Naive B cell (primary cell): Measurements from ENCODE around the gene HASPIN. TPM values are rescaled to one million over a fixed set of nuclear protein-coding genes. Genes with fewer than 3 reads are reported as not detected.
"Not testable (repeated sequence)": the region's sequence is repeated elsewhere in the genome, so short reads cannot be mapped to it uniquely, and the experiment has no call there.

Source experiments
- ATAC-seq, 2 donors: fragments of 150-1000 bp; cut with Tn5 transposase; 2 replicates each; pipeline ENCODE4 v1.10.0; 2021; ENCODE audit warnings: low read depth in 2 of 2, mild to moderate bottlenecking in 2 of 2, moderate library complexity in 2 of 2
- DNase-seq: peaks from one replicate; pipeline ENCODE4 v3.0.0; 2022
- H3K27ac Mint-ChIP-seq, 6 donors: one replicate each; pipeline ENCODE4 v1.8.0; 2020 to 2022; ENCODE audit warnings: mild to moderate bottlenecking in 6 of 6, mixed read lengths in 6 of 6, moderate library complexity in 5 of 6, inconsistent platforms in 2 of 6
- H3K27me3 Mint-ChIP-seq, 3 donors: one replicate each; pipeline ENCODE4 v1.8.0; 2021 to 2022; ENCODE audit warnings: mixed read lengths in 3 of 3, mild to moderate bottlenecking in 1 of 3
- H3K36me3 Mint-ChIP-seq, 2 donors: one replicate each; pipeline ENCODE4 v1.8.0; 2020 to 2022; ENCODE audit warnings: mixed read lengths in 2 of 2, inconsistent platforms in 1 of 2, mild to moderate bottlenecking in 1 of 2
- H3K4me1 Mint-ChIP-seq, 3 donors: one replicate each; pipeline ENCODE4 v1.8.0; 2020 to 2022; ENCODE audit warnings: mixed read lengths in 3 of 3, inconsistent platforms in 1 of 3, mild to moderate bottlenecking in 1 of 3, moderate library complexity in 1 of 3
- H3K4me3 Mint-ChIP-seq, 8 donors: one replicate each; pipeline ENCODE4 v1.8.0; 2020 to 2022; ENCODE audit warnings: mild to moderate bottlenecking in 8 of 8, mixed read lengths in 8 of 8, moderate library complexity in 8 of 8, inconsistent platforms in 2 of 8
- H3K9me3 Mint-ChIP-seq, 7 donors: one replicate each; pipeline ENCODE4 v1.8.0; 2020 to 2022; ENCODE audit warnings: mixed read lengths in 7 of 7, mild to moderate bottlenecking in 5 of 7, inconsistent platforms in 2 of 7, moderate library complexity in 1 of 7
- polyA plus RNA-seq, 6 donors: library from polyadenylated mRNA; unstranded; fragments of 300-500 nt; fragmentation: Illumina TruSeq; gene quantifications; one replicate each; pipeline ENCODE4 v1.2.3, GENCODE V29; 2021; ENCODE audit warnings: low read depth in 6 of 6

HASPIN gene
- polyA plus RNA-seq, 6 donors from 2014 or later: 0.19 to 2.3 (median 0.74) TPM

DNA sequence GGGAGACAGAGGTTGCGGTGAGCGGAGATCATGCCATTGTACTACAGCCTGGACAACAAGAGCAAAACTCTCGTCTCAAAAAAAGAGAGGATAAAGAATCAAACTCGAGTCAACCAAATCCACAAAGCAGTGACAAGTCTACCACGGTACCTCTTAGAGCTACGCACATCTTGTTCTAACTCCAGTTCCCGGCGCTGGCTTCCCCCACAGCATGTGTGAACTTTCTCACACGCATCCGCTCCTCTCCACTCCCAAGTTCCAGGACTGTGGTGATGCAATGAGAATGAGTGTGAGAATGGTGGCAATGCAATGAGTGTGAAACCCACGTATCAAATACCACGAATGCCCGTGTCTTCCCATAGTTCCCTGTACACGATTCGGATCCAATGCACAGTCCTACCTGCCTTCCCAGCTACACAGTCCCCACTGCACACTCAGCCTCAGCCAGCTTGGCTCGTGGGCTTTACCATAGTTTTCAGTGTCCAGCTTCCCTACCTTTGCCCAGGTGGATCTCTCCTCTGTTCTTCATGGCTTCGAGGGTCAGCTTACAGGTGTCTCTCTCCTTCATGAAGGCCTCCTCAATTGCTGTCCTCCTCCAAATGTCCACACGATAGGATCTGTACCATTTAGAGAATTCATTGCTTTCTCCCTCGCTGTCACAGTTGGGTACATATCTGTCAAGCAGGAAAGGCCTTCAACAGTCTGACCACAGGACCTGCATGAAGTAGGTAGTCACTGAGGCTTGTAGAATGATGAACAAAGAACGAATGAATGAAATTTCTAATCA lies 18.6 kb upstream of the HASPIN start:
- Mint-ChIP-seq H3K27me3 (no peaks in the 10 kb centered on the region), H3K4me3 (peak overlapping the region in 1 of 8 donors; percentile 30), H3K4me1 (peaks cover 24 to 73% (median 48%) of the 10 kb centered on the region in 3 donors), H3K9me3 (peaks cover 0 to 5% (median 0%) of the 10 kb centered on the region in 7 donors), H3K27ac (peak overlapping the region in 3 of 6 donors; percentile 53 to 66 (median 57)), H3K36me3 (peaks cover 0 to 4% of the 10 kb centered on the region in 2 donors)
- no peak for ATAC-seq
- no peak for DNase-seq

DNA sequence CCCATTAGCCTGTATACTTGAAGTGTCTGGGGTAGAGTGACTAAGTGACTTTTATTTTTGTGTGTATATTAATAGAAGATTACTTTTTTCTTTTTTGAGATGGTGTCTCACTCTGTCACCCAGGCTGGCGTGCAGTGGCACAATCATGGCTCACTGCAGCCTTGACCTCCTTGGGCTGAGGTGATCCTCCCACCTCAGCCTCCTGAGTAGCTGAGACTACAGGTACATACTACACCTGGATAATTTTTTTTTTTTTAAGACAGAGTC lies 18.1 kb upstream of the HASPIN start:
- H3K4me1 Mint-ChIP-seq: peaks cover 25 to 75% (median 48%) of the 10 kb centered on the region in 3 donors

DNA sequence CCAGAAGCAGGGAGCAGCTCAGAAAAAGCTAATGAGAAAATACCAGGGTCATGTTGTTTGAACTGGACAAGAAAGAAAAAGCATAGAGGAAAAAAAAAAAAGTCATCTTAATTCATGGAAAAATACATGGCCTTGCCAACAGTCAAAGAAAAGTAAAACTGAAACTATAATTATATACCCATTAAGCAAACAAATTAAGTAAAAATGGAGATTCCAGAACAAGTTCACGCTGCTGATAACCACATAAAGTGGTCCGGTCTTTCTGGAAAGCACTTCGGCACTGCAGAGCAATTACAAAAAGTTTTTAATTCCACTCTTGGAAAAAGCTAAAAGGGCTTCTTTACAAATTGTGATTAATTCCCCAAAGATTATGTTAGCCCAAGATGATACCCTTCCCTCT lies 15.3 kb upstream of the HASPIN start:
- H3K4me1 Mint-ChIP-seq: peaks cover 39 to 80% (median 61%) of the 10 kb centered on the region in 3 donors
- no peaks in the 10 kb centered on the region for H3K27me3 Mint-ChIP-seq
- ATAC-seq: no peak
- DNase-seq: no peak
- H3K9me3 Mint-ChIP-seq: no peaks in the 10 kb centered on the region
- no peaks in the 10 kb centered on the region for H3K36me3 Mint-ChIP-seq
- peak overlapping the region in 6 of 8 donors; percentile 15 to 73 (median 44) for H3K4me3 Mint-ChIP-seq
- H3K27ac Mint-ChIP-seq: peak overlapping the region in 1 of 6 donors; percentile 53

More for the DNA sequence above, 18.1 kb upstream of the HASPIN start:
- not testable (repeated sequence) for H3K9me3 Mint-ChIP-seq, H3K27ac Mint-ChIP-seq, DNase-seq, H3K36me3 Mint-ChIP-seq, H3K27me3 Mint-ChIP-seq, ATAC-seq
- peak overlapping the region in 1 of 8 donors; percentile 30 for H3K4me3 Mint-ChIP-seq

DNA sequence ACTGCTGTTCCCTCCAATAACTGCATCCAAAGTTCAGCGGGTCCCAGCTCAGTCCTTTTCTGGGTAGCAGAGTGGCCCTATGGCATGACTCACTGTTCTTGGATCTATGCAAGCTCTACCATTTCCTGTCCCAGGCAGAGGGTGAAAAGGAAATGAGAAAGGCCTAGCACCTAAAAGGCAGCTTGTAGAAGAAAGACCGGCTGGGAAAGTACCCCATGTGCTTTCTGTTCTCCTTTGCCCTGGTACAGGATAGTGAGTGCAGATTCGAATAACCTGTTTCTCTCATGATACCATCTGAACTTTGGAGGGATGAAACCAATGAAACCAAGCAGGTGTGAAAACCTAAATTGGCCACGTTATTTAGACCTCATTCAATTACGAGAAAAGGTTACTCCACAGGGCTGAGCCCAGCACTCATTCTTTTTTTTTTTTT lies 12.7 kb upstream of the HASPIN start:
- ATAC-seq: peak; percentile 94
- peak overlapping the region; percentile 86 to 99 (median 94) for H3K27ac Mint-ChIP-seq
- H3K36me3 Mint-ChIP-seq: peaks cover 5 to 9% of the 10 kb centered on the region in 2 donors
- no peaks in the 10 kb centered on the region for H3K9me3 Mint-ChIP-seq
- H3K4me3 Mint-ChIP-seq: peak overlapping the region; percentile 70 to 91 (median 89)
- H3K4me1 Mint-ChIP-seq: peaks cover 41 to 67% (median 54%) of the 10 kb centered on the region in 3 donors
- DNase-seq: peak; percentile 91
- no peaks in the 10 kb centered on the region for H3K27me3 Mint-ChIP-seq

DNA sequence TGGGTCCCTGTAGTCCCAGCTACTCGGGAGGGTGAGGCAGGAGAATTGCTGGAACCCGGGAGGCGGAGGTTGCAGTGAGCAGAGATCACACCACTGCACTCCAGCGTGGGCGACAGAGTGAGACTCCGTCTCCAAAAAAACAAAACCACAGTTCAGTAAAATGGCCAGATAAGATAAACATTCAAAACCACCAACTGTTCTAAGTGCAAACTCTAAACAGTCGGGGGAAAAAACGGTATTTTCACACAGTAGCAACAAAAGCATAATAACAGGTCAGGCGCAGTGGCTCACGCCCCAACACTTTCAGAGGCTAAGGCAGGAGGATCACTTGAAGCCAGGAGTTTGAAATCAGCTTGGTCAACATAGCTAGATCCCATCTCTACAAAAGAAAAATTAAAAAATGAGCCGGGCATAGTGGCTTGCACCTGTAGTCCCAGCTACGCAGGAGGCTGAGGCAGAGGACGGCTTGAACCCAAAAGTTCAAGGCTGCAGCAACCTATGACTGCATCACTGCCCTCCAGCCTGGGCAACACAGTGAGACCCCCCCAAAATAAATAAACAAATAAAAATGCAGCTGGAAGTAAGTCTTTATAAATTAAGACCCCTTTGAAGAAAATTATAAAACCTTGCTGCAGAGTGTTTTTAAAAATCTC lies 10.8 kb upstream of the HASPIN start:
- Mint-ChIP-seq H3K27me3 (no peaks in the 10 kb centered on the region), H3K4me1 (peaks cover 44 to 73% (median 72%) of the 10 kb centered on the region in 3 donors), H3K9me3 (no peaks in the 10 kb centered on the region), H3K4me3 (peak overlapping the region; percentile 15 to 84 (median 60)), H3K36me3 (peaks cover 14 to 23% of the 10 kb centered on the region in 2 donors), H3K27ac (peak overlapping the region in 4 of 6 donors; percentile 71 to 97 (median 86))
- no peak for DNase-seq
- ATAC-seq: no peak

DNA sequence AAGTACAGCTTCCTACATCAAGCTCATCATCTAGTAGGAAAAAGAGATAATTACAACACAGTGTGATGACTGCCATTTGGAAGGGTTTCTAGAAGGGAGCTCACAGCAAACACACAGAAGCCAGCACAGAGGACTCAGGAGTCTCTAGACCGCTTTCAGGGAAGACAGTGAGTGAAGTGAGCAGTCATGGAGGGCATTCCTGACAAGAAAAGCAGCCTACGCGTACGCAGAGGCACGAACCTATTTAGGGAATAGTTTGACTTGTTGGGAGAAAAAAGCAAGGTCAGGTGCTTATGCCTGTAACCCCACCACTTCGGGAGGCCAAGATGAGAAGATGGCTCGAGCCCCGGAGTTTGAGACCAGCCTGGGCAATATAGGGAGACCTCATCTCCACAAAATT lies 8.4 kb upstream of the HASPIN start:
- Mint-ChIP-seq H3K36me3 (peaks cover 14 to 30% of the 10 kb centered on the region in 2 donors), H3K4me3 (peak overlapping the region in 3 of 8 donors; percentile 14 to 59 (median 40)), H3K27me3 (no peaks in the 10 kb centered on the region), H3K4me1 (peaks cover 40 to 69% (median 67%) of the 10 kb centered on the region in 3 donors), H3K27ac (peak overlapping the region in 1 of 6 donors; percentile 28), H3K9me3 (no peaks in the 10 kb centered on the region)
- no peak for DNase-seq
- ATAC-seq: no peak

DNA sequence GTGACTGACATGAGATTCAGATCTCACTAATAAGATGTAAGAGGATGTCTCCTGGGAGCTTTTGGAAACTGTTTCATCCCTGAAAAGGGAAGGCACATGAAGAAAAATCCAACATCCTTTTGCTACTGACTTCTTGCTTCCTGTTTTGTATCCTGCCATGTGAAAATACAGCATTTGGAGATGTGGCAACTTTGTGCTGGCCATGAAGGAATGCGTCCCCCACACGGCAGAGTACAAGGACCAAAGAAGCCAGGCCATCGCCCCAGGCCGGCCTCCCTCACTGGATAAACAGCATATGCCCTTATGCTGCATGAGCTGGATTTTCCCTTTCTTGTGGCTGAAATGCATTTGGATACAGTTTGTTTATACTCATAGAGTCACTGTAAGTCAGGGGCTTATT lies 5.5 kb upstream of the HASPIN start:
- Mint-ChIP-seq H3K27me3 (no peaks in the 10 kb centered on the region), H3K27ac (peak overlapping the region in 2 of 6 donors; percentile 67 to 86), H3K36me3 (peaks cover 14 to 30% of the 10 kb centered on the region in 2 donors), H3K4me1 (peaks cover 41 to 74% (median 71%) of the 10 kb centered on the region in 3 donors), H3K9me3 (no peaks in the 10 kb centered on the region), H3K4me3 (peak overlapping the region in 1 of 8 donors; percentile 50)
- DNase-seq (no peak), ATAC-seq (no peak)

DNA sequence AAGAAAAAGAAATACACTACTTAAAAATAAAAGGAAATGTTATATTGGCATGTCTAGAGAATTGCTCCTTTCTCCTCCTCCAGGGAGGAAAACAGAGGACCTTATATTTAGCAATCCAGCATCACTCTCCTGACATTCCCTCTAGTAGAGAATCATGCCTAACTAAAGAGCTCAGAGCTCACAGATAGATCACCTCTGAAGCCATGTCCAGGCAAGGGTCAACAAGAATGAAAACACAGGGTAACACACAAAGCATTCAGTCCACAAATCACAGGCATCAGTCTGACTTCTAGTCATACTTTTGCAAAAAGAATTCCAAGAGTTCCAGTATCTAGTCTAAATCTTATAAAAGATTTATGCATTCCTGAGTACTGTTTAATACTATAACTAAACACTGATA lies 4.4 kb upstream of the HASPIN start:
- peaks cover 41 to 73% (median 70%) of the 10 kb centered on the region in 3 donors for H3K4me1 Mint-ChIP-seq
- peaks cover 14 to 30% of the 10 kb centered on the region in 2 donors for H3K36me3 Mint-ChIP-seq

DNA sequence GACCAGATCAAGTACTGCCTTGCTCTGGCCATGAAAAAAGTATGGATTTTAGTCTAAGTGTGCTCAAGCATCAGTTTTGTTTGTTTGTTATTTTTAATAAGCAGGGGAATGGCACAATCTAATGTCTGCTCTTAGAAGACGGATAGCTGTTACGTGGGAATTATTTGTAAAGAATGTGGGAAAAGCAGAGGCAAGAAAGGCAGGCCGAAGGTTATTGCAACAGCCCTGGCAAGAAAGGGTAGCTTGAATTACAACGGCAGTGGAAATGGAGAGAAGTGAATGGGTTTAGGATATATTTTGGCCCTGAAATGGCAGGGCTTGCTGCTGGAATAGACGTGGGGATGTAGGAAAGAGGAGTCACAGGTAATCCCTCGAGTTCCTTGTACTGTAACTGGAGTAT lies 987 bp upstream of the HASPIN start:
- peak overlapping the region; percentile 79 to 96 (median 91) for H3K4me3 Mint-ChIP-seq
- ATAC-seq: no peak
- H3K27ac Mint-ChIP-seq: peak overlapping the region; percentile 17 to 96 (median 90)
- no peak for DNase-seq
- H3K36me3 Mint-ChIP-seq: peaks cover 1 to 8% of the 10 kb centered on the region in 2 donors
- no peaks in the 10 kb centered on the region for H3K27me3 Mint-ChIP-seq
- no peaks in the 10 kb centered on the region for H3K9me3 Mint-ChIP-seq
- peaks cover 42 to 75% (median 57%) of the 10 kb centered on the region in 3 donors for H3K4me1 Mint-ChIP-seq

More for the DNA sequence above, 4.4 kb upstream of the HASPIN start:
- no peaks in the 10 kb centered on the region for H3K27me3 Mint-ChIP-seq
- no peak overlapping the region for H3K27ac Mint-ChIP-seq
- ATAC-seq (no peak), DNase-seq (no peak)
- H3K9me3 Mint-ChIP-seq: no peaks in the 10 kb centered on the region
- H3K4me3 Mint-ChIP-seq: peak overlapping the region in 2 of 8 donors; percentile 6 to 18

DNA sequence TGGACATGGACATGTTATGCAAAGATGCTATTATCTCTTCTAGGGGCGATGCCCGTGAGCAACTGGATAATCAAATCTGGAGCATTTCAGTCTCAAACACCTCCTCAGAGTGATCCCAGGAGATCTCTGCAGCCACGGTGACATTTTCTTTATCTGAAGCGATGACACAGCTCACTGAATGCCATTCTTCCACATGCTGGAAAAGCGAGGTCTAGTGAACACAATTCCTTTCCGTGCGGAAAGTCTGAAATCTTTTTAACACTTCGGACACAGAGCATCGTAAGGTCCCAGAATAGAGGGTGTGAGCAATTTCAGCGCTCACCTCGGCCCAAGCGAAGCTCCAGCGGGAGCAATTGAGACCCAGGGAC lies 531 bp upstream of the HASPIN start:
- Mint-ChIP-seq H3K27ac (peak overlapping the region; percentile 17 to 94 (median 84)), H3K4me3 (peak overlapping the region; percentile 79 to 96 (median 91)), H3K4me1 (peaks cover 42 to 70% (median 55%) of the 10 kb centered on the region in 3 donors), H3K9me3 (no peaks in the 10 kb centered on the region), H3K36me3 (peaks cover 0 to 4% of the 10 kb centered on the region in 2 donors), H3K27me3 (no peaks in the 10 kb centered on the region)
- ATAC-seq (no peak), DNase-seq (no peak)

DNA sequence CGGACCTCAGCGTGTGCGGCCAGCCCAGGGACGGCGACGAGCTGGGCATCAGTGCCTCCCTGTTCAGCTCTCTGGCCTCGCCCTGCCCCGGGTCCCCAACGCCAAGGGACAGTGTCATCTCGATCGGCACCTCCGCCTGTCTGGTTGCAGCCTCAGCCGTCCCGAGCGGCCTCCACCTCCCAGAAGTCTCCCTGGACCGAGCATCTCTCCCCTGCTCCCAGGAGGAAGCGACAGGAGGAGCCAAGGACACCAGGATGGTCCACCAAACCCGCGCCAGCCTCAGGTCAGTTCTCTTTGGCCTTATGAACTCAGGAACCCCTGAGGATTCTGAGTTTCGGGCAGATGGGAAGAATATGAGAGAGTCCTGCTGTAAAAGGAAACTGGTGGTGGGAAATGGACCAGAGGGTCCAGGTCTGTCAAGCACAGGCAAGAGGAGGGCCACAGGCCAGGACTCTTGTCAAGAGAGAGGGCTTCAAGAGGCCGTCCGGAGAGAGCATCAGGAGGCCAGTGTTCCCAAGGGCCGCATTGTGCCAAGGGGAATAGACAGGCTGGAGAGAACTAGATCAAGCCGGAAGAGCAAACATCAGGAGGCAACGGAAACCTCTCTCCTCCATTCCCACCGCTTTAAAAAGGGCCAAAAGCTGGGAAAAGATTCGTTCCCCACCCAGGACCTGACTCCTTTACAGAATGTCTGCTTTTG lies 825 bp downstream of the HASPIN start:
- H3K36me3 Mint-ChIP-seq: no peaks in the 10 kb centered on the region
- H3K9me3 Mint-ChIP-seq: no peaks in the 10 kb centered on the region
- H3K27me3 Mint-ChIP-seq: no peaks in the 10 kb centered on the region
- H3K27ac Mint-ChIP-seq: peak overlapping the region in 4 of 6 donors; percentile 85 to 96 (median 88)
- peak overlapping the region; percentile 79 to 96 (median 91) for H3K4me3 Mint-ChIP-seq
- DNase-seq: no peak
- peaks cover 43 to 65% (median 54%) of the 10 kb centered on the region in 3 donors for H3K4me1 Mint-ChIP-seq
- ATAC-seq: no peak

DNA sequence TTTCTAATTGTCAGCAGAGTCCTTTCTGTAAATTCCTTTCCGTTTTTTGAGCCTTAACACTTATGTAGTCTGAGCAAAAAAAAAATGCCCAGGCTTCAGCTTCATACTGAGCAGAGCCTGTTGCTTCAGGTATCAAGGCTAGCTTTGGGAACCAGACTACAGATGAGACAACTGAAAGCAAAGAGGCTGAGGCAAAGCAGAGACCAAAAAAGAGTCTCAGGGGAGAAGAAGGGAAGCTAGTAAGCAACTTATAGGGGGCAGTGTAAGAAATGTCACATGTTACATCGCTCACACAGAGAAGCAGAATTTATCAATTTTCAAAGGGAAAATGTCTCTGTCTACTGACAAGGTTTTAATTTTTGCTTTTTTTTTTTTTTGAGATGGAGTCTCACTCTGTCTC lies 3.3 kb downstream of the HASPIN start:
- Mint-ChIP-seq H3K9me3 (no peaks in the 10 kb centered on the region), H3K4me1 (peaks cover 35 to 51% (median 35%) of the 10 kb centered on the region in 3 donors), H3K36me3 (no peaks in the 10 kb centered on the region), H3K4me3 (peak overlapping the region in 6 of 8 donors; percentile 33 to 81 (median 53)), H3K27ac (peak overlapping the region in 3 of 6 donors; percentile 67 to 82 (median 69)), H3K27me3 (no peaks in the 10 kb centered on the region)
- ATAC-seq (peak; percentile 59 to 62), DNase-seq (no peak)

DNA sequence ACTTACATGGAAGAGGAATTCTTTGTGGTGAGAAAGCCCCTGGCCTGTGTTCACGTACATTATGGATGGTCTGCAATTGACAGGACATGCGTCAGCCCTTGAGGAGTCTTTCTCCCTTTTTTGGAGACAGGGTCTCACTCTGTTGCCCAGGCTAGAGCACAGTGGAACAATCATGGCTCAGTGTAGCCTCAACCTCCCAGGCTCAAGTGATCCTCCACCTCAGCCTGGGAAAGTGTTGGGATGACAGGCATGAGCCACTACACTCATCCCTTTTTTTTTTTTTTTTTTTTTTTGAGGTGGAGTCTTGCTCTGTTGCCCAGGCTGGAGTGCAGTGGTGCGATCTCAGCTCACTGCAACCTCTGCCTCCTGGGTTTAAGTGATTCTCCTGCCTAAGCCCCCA lies 4.4 kb downstream of the HASPIN start:
- H3K9me3 Mint-ChIP-seq, H3K36me3 Mint-ChIP-seq, DNase-seq, H3K27ac Mint-ChIP-seq, ATAC-seq, H3K27me3 Mint-ChIP-seq: not testable (repeated sequence)
- Mint-ChIP-seq H3K4me1 (peaks cover 30 to 47% (median 31%) of the 10 kb centered on the region in 3 donors), H3K4me3 (peak overlapping the region in 2 of 8 donors; percentile 33 to 49)
